HepG2 (cell line): ENCODE data around the gene EFNA3. TPM values are rescaled to one million over a fixed set of nuclear protein-coding genes. Genes with fewer than 3 reads are reported as not detected.

ENCODE experiments used
- ATAC-seq: fragments of 200-7000 bp; cut with Tn5 transposase; 3 replicates; pipeline ENCODE4 v1.9.1; 2020; ENCODE audit warnings: mild to moderate bottlenecking, moderate library complexity
- BruUV-seq: library from RNA; stranded (reverse); fragments of 400-500 nt; replicated peaks from 2 replicates; lab custom pipeline; 2021; lab: Mats Ljungman, UMichigan
- CTCF ChIA-PET: fragments of 300-600 bp; formaldehyde crosslinking; extraction: SDS; loops from one replicate; lab custom pipeline; 2021; ENCODE audit warnings: low total read pairs, inconsistent platforms, low intra/inter-chr PET ratio; lab: Yijun Ruan, JAX
- POLR2A ChIA-PET: fragments of 350-600 bp; sonication (Branson Sonifier 250); formaldehyde crosslinking; loops from one replicate; lab custom pipeline; 2020; ENCODE audit warnings: antibody characterized with exemption, inconsistent platforms; lab: Yijun Ruan, JAX
- DNase-seq: peaks from one replicate; pipeline ENCODE4 v3.0.0-alpha.2; 2015; ENCODE audit warnings: low spot score
- FAIRE-seq: peaks from 3 replicates; lab custom pipeline; 2011; peaks lifted over from hg19 to GRCh38; lab: Jason Lieb, UNC
- H2AFZ ChIP-seq: one replicate; pipeline ENCODE4 v1.6.1; 2011; ENCODE audit warnings: low read length, inconsistent platforms
- H3K27ac ChIP-seq: fragments of 300-600 bp; 3 replicates; pipeline ENCODE4 v1.8.0; 2011; ENCODE audit warnings: mixed run types, mild to moderate bottlenecking, mixed read lengths, low read length, inconsistent platforms; ENCODE audit not compliant: insufficient read depth; ENCODE audit errors: extremely low read length
- H3K27me3 ChIP-seq, 2 experiments: fragments of 200-600 bp in 1 of 2; 2 replicates in 1 of 2; 3 replicates in 1 of 2; pipeline versions ENCODE4 v1.6.0 to v1.8.0; 2011; ENCODE audit warnings: low read length in 2 of 2, mild to moderate bottlenecking in 2 of 2, moderate library complexity in 2 of 2, inconsistent platforms in 1 of 2; ENCODE audit not compliant: insufficient read depth in 2 of 2, control insufficient read depth in 1 of 2
- H3K36me3 ChIP-seq, 2 experiments: fragments of 200-600 bp in 1 of 2; replicated peaks in 1 of 2; 2 replicates in 1 of 2; 3 replicates in 1 of 2; pipeline versions ENCODE4 v1.5.1 to v1.8.0; 2011; ENCODE audit warnings: low read length in 2 of 2, inconsistent platforms in 1 of 2; ENCODE audit not compliant: insufficient read depth in 2 of 2, control insufficient read depth in 1 of 2
- H3K4me1 ChIP-seq: 2 replicates; pipeline ENCODE4 v1.5.1; 2012; ENCODE audit warnings: low read length, inconsistent platforms; ENCODE audit not compliant: insufficient read depth
- H3K4me2 ChIP-seq: 2 replicates; pipeline ENCODE4 v1.6.0; 2011; ENCODE audit warnings: low read depth, low read length, inconsistent platforms
- H3K4me3 ChIP-seq, 3 experiments: fragments of 200-600 bp in 1 of 3; sonication (generic), shearing (Covaris generic) in 1 of 3; replicated peaks in 1 of 3; 2 replicates each; pipeline ENCODE4 v1.5.1; 2011 to 2016; ENCODE audit warnings: low read length in 3 of 3, inconsistent platforms in 2 of 3, low read depth in 2 of 3, mild to moderate bottlenecking in 2 of 3, control low read depth in 1 of 3, mixed read lengths in 1 of 3; ENCODE audit not compliant: insufficient read depth in 1 of 3
- H3K79me2 ChIP-seq: one replicate; pipeline ENCODE4 v1.6.1; 2011; ENCODE audit warnings: low read length, inconsistent platforms; ENCODE audit not compliant: insufficient read depth
- H3K9ac ChIP-seq: 2 replicates; pipeline ENCODE4 v1.6.0; 2011; ENCODE audit warnings: mild to moderate bottlenecking, low read depth, low read length, inconsistent platforms; ENCODE audit not compliant: insufficient read depth
- H3K9me3 ChIP-seq: 2 replicates; pipeline ENCODE4 v1.5.1; 2012; ENCODE audit warnings: mild to moderate bottlenecking, low read length
- H4K20me1 ChIP-seq: 2 replicates; pipeline ENCODE4 v1.6.0; 2011; ENCODE audit warnings: inconsistent platforms, mild to moderate bottlenecking, low read length, moderate library complexity; ENCODE audit not compliant: insufficient read depth
- HOXA9 ChIP-seq: sonication (generic); formaldehyde crosslinking; IDR thresholded peaks from 2 replicates; pipeline ENCODE4 v1.8.1; 2022; ENCODE audit warnings: missing genetic modification reagents, mild to moderate bottlenecking, moderate library complexity, borderline replicate concordance
- NFYC ChIP-seq: IDR thresholded peaks from 2 replicates; pipeline ENCODE4 v1.6.1; 2016; ENCODE audit warnings: missing genetic modification reagents, missing compliant biosample characterization
- RFX3 ChIP-seq: IDR thresholded peaks from 2 replicates; pipeline ENCODE4 v1.6.1; 2016; ENCODE audit warnings: missing biosample characterization, missing genetic modification reagents
- SP2 ChIP-seq: sonication (generic); formaldehyde crosslinking; IDR thresholded peaks from 2 replicates; pipeline ENCODE4 v1.5.1; 2020; ENCODE audit warnings: mild to moderate bottlenecking, missing genetic modification reagents
- U2AF2 ChIP-seq: fragments of 200-400 bp; formaldehyde crosslinking; IDR thresholded peaks from 2 replicates; pipeline ENCODE4 v1.6.1; 2017; ENCODE audit warnings: low read depth, mild to moderate bottlenecking, low read length
- ZFP36L1 ChIP-seq: sonication (generic); formaldehyde crosslinking; IDR thresholded peaks from 2 replicates; pipeline ENCODE4 v1.8.0; 2022; ENCODE audit warnings: mild to moderate bottlenecking, missing genetic modification reagents, moderate library complexity
- ZFP82 ChIP-seq: sonication (generic); formaldehyde crosslinking; IDR thresholded peaks from 2 replicates; pipeline ENCODE4 v1.5.1; 2020; ENCODE audit warnings: mild to moderate bottlenecking, missing genetic modification reagents, borderline replicate concordance
- ZNF34 ChIP-seq: sonication (generic); formaldehyde crosslinking; IDR thresholded peaks from 2 replicates; pipeline ENCODE4 v1.4.0; 2020; ENCODE audit warnings: mild to moderate bottlenecking, missing genetic modification reagents, borderline replicate concordance
- WGBS: methylation state at CpG from one replicate; pipeline ENCODE4 v1.1.6; 2017; ENCODE audit warnings: low lambda C conversion rate; 5-methylcytosine and 5-hydroxymethylcytosine counted together
- in situ Hi-C: cut with HindIII; loops from 2 replicates; pipeline ENCODE4 v1.10.0; 2017; ENCODE audit warnings: low pct_unique_long_range_greater_than_20kb; ENCODE audit not compliant: extremely low pct_ligation_motif_present
- intact Hi-C: fragments of 100-400 bp; cut with micrococcal nuclease; formaldehyde crosslinking; loops from one replicate; pipeline ENCODE4 v1.10.0; 2022; ENCODE audit not compliant: unreplicated experiment
- polyA plus RNA-seq, 8 experiments: library from polyadenylated mRNA; depleted of rRNA in 3 of 8; stranded (reverse) in 7 of 8; unstranded in 1 of 8; fragments of >200 nt; fragmentation: Illumina TruSeq in 4 of 8; extraction: Trizol in 4 of 8; gene quantifications; 2 replicates each; pipeline versions ENCODE4 v1.2.1 to v1.2.3, GENCODE V29; 2011 to 2016; ENCODE audit warnings: low read depth in 4 of 8, missing spikeins in 1 of 8, mixed read lengths in 1 of 8; ENCODE audit not compliant: insufficient read depth in 1 of 8
- total RNA-seq, 5 experiments: library from RNA; depleted of rRNA; stranded (reverse); fragments of >200 nt; fragmentation: Illumina TruSeq; extraction: Trizol; gene quantifications; 2 replicates each; pipeline ENCODE4 v1.2.3, GENCODE V29; 2016; ENCODE audit warnings: low read depth in 1 of 5
- TF ChIP-seq, protein P1 (sequence below): IDR thresholded peaks from 2 replicates; pipeline ENCODE4 v1.6.1; 2016; ENCODE audit warnings: missing compliant biosample characterization, missing genetic modification reagents, borderline replicate concordance
- TF ChIP-seq, protein P2 (sequence below), 2 experiments: sonication (generic) in 1 of 2; formaldehyde crosslinking in 1 of 2; IDR thresholded peaks; 2 replicates each; pipeline versions ENCODE4 v1.6.1 to v1.9.0; 2014 to 2022; ENCODE audit warnings: antibody characterized with exemption in 1 of 2, borderline replicate concordance in 1 of 2, inconsistent platforms in 1 of 2, low read depth in 1 of 2, missing genetic modification reagents in 1 of 2
- TF ChIP-seq, protein P3 (sequence below): sonication (generic); formaldehyde crosslinking; IDR thresholded peaks from 2 replicates; pipeline ENCODE4 v1.8.1; 2023; ENCODE audit warnings: mild to moderate bottlenecking, missing genetic modification reagents

Gene EFNA3
- total and polyA plus RNA-seq, 2 of the 13 experiments (the other 11 are each of a cell fraction or from before 2014, with no cell fraction given): 1.0 to 5.7 TPM

DNA sequence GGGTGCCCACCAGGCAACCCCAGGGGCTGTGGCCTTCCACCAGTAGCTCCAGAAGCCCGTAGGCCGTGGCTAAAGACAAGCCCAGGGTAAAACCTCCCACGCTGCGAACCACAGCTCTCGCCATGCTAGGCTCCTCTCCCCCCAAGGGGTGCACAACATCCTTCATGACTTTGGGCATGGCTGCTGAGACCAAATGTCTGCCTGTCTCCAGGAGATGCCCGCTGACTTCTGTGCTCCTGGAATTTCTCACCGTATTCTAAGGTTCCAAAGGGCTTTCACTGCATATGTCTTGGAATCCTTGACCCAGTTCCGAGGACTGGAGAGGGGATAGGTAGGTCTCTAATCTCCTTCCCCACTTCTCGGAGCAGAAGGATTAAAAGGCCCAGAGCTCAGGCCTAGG is 45.1 kb upstream of the EFNA3 start, which contains the start of the genes DCST1 and DCST2 (continued):
- TF ChIP-seq, protein P1, sequence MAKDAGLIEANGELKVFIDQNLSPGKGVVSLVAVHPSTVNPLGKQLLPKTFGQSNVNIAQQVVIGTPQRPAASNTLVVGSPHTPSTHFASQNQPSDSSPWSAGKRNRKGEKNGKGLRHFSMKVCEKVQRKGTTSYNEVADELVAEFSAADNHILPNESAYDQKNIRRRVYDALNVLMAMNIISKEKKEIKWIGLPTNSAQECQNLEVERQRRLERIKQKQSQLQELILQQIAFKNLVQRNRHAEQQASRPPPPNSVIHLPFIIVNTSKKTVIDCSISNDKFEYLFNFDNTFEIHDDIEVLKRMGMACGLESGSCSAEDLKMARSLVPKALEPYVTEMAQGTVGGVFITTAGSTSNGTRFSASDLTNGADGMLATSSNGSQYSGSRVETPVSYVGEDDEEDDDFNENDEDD (CRISPR knock-in tag): no peak
- no peak for TF ChIP-seq NFYC

DNA sequence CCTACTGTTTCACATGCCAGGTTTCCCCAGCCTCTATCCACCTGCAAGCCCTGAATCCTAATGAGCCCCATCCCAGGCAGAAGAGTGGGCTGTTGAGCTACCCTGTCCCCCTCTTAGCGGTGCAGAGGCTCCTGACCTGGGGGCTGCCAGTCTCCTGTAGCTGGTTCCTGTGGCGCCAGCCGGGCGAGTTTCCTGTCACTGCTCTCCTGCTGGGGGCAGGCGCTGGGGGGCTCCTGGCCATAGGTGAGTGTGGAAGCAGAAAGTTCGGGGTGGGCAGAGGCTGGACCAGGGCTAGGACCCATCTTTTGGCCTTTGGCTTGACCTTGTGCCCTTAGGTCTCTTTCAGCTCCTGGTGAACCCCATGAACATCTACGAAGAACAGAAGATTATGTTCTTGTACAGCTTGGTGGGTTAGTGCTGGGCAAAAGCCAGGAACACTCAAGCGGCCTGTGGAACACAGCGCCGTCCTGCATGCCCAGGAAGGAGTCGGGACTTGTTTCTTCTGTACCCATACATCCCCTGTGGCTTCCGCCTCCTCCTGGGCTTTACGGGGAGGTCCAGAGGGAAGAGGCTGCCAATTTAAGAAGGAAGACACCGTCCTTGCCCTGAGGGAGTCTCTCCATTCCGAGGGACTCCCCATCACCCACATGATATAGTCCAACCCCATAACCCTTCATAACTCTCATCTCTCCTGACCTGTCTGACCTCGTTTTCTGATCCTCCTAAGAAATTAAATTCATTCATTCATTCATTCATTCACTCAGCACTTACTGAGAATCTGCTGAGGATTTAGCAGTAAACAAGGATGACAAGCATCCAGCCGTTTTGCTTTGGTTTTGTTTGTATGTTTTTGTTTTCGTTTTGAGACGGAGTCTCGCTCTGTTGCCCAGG is 44.1 kb upstream of the EFNA3 start:
- no peak overlapping the region for H3K4me3 ChIP-seq
- ChIA-PET CTCF (no interaction called here), POLR2A (interaction anchor here (1.1 kb wide), 1 partner anchor 9 kb away, joined by 3 read pairs; no protein-coding TSS in a partner anchor)
- no peak for FAIRE-seq
- H3K79me2 ChIP-seq: no peaks in the 10 kb centered on the region
- H3K27me3 ChIP-seq: peaks cover 11 to 58% of the 10 kb centered on the region in 2 experiments
- peaks cover 26% of the 10 kb centered on the region; the same call in 1 of the 2 replicates for H3K4me1 ChIP-seq
- H4K20me1 ChIP-seq: no peaks in the 10 kb centered on the region
- H3K27ac ChIP-seq: no peak overlapping the region
- H3K9ac ChIP-seq: no peak overlapping the region
- DNase-seq: no peak
- H3K4me2 ChIP-seq: no peak overlapping the region
- no peaks in the 10 kb centered on the region for H3K9me3 ChIP-seq
- intact Hi-C loops: no loop called here
- 35% methylated on average over 14 of the region's 20 CpGs for WGBS
- H2AFZ ChIP-seq: no peak overlapping the region
- no peak for ATAC-seq
- no peaks in the 10 kb centered on the region for H3K36me3 ChIP-seq
- in situ Hi-C loops: no loop called here
- no TSS peak for BruUV-seq
- no peak for TF ChIP-seq ZFP36L1 (CRISPR knock-in tag)
- TF ChIP-seq, protein P2, sequence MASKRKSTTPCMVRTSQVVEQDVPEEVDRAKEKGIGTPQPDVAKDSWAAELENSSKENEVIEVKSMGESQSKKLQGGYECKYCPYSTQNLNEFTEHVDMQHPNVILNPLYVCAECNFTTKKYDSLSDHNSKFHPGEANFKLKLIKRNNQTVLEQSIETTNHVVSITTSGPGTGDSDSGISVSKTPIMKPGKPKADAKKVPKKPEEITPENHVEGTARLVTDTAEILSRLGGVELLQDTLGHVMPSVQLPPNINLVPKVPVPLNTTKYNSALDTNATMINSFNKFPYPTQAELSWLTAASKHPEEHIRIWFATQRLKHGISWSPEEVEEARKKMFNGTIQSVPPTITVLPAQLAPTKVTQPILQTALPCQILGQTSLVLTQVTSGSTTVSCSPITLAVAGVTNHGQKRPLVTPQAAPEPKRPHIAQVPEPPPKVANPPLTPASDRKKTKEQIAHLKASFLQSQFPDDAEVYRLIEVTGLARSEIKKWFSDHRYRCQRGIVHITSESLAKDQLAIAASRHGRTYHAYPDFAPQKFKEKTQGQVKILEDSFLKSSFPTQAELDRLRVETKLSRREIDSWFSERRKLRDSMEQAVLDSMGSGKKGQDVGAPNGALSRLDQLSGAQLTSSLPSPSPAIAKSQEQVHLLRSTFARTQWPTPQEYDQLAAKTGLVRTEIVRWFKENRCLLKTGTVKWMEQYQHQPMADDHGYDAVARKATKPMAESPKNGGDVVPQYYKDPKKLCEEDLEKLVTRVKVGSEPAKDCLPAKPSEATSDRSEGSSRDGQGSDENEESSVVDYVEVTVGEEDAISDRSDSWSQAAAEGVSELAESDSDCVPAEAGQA (IDR thresholded peaks at IDR 0.05; ENCODE audit: low read depth): no peak
- TF ChIP-seq, protein P2 (CRISPR knock-in tag; IDR thresholded peaks at IDR 0.05; ENCODE audit: borderline replicate concordance): no peak
- no peak for TF ChIP-seq HOXA9 (CRISPR knock-in tag)
- no peak for TF ChIP-seq ZFP82 (CRISPR knock-in tag)
- TF ChIP-seq ZNF34 (CRISPR knock-in tag): no peak
- TF ChIP-seq SP2 (CRISPR knock-in tag): no peak
- TF ChIP-seq RFX3: no peak
- TF ChIP-seq U2AF2: no peak
- TF ChIP-seq, protein P3, sequence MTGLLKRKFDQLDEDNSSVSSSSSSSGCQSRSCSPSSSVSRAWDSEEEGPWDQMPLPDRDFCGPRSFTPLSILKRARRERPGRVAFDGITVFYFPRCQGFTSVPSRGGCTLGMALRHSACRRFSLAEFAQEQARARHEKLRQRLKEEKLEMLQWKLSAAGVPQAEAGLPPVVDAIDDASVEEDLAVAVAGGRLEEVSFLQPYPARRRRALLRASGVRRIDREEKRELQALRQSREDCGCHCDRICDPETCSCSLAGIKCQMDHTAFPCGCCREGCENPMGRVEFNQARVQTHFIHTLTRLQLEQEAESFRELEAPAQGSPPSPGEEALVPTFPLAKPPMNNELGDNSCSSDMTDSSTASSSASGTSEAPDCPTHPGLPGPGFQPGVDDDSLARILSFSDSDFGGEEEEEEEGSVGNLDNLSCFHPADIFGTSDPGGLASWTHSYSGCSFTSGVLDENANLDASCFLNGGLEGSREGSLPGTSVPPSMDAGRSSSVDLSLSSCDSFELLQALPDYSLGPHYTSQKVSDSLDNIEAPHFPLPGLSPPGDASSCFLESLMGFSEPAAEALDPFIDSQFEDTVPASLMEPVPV: no peak
